Ureter (tissue), 1 donor: ENCODE measurements around the gene DGUOK. TPM values are rescaled to one million over a fixed set of nuclear protein-coding genes. Genes with fewer than 3 reads are reported as not detected.
"Not testable (repeated sequence)": the region's sequence is repeated elsewhere in the genome, so short reads cannot be mapped to it uniquely, and the experiment has no call there.

Source experiments
- DNase-seq: peaks from one replicate; pipeline ENCODE4 v3.0.0-alpha.2; 2020; ENCODE audit warnings: low spot score
- total RNA-seq: library from RNA; stranded (reverse); gene quantifications from one replicate; pipeline ENCODE4 v1.2.4, GENCODE V29; 2023
- donor health status: DM: yes; HTN: yes; CAD: no.

DGUOK gene
- total RNA-seq, 1 donor from 2014 or later = 63.3 TPM

DNA sequence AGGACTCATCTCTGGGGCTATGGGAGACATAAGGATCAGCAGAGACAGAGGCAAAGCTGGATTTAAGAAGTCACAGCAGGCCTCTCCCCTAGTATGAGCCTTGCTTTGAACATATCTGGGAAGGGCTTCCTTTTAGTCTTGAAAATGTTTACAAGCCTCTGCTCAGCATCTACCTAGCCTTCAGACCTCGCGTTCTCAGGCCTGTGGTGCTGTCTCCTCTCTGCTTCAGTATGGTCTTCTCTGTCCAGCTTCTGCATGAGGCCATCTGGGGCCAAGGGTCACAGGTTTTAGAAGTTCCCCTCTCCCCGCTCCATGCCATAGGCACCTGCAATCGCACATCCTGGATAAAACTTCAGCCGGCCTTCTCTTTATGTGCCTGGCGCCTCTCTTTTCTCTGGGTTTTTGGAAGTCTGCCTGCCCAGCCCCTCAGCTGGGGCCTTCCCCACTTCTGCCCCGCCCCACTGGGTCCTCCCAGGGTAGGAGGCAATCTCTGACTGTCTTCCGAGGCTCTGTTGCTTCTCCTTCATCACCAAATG lies 26.8 kb upstream of the DGUOK start:
- no peak for DNase-seq

DNA sequence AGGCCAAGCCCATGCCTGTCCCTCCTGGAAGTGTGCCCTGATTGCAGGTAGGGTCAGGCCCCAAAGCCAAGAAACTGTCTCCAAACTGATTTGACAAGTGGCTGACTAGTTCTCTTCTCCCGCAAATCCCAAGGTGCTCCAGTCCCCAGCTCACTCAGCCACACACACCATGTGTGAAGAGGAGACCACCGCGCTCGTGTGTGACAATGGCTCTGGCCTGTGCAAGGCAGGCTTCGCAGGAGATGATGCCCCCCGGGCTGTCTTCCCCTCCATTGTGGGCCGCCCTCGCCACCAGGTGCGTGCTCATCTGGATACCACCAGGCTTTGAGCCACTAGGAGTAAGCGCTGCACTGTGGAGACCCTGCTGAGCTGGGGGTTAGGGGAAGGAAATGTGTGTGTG lies 25.5 kb upstream of the DGUOK start:
- no peak for DNase-seq

- DNase-seq = no peak
Observed at GRCh38 chr2:73902284-73902683, 24.4 kb upstream of the DGUOK start.

DNA sequence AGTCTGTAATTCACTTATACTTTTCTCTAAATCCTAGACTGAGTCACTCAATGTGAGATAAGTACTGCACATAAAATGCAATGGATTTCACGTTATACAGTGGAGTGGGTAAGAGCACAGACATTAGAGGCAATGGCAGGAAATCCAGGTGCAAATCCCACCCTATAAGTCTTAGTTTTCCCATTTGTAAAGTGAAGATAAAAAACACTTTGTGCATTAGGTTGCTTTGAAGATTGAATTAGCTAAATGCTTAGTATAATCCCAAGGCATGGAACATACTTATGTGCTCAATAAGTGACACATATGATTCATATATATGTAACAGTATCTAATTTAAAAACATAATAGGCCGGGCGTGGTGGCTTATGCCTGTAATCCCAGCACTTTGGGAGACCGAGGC lies 23.4 kb upstream of the DGUOK start:
- no peak for DNase-seq

- DNase-seq = not testable (repeated sequence)
Observed at GRCh38 chr2:73903949-73904613, 22.6 kb upstream of the DGUOK start.

- no peak for DNase-seq
Observed at GRCh38 chr2:73904952-73905351, 21.7 kb upstream of the DGUOK start.

DNA sequence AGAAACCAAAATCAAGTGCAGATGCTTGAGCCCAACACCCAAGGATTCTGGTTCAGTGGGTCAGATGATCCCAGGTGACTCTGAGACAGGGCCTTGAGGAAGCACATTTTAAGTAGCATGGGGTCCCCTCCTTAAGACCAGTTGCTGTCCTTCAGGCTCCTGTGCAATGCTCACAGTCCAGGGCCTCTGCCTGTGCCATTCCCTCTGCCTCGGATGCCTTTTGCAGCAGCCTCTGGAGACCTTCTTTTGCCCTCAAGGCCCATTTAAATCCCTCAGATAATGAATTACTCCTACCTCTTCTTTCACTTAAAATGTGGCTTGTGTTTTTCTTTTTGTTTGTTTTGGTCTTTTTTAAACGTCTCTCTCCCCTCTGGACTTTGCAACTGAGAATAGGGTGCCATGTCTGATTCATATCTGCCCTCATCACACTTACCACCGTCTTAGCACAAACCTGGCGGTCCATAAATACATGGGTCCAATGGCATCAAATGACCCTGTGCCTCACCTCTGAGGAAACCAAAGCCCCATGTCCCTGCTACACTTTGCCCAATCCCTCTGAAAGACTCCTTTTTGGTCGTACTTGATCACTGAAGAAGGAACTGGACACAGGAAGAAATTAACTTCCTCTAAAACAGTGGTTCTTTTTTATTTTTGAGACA lies 19.7 kb upstream of the DGUOK start:
- DNase-seq = no peak

GRCh38 chr2:73907840-73908452 lies 18.7 kb upstream of the DGUOK start:
- DNase-seq = no peak

GRCh38 chr2:73908689-73909652 lies 17.7 kb upstream of the DGUOK start:
- DNase-seq = no peak

- DNase-seq = no peak
Observed at GRCh38 chr2:73910873-73911547, 15.7 kb upstream of the DGUOK start.

DNA sequence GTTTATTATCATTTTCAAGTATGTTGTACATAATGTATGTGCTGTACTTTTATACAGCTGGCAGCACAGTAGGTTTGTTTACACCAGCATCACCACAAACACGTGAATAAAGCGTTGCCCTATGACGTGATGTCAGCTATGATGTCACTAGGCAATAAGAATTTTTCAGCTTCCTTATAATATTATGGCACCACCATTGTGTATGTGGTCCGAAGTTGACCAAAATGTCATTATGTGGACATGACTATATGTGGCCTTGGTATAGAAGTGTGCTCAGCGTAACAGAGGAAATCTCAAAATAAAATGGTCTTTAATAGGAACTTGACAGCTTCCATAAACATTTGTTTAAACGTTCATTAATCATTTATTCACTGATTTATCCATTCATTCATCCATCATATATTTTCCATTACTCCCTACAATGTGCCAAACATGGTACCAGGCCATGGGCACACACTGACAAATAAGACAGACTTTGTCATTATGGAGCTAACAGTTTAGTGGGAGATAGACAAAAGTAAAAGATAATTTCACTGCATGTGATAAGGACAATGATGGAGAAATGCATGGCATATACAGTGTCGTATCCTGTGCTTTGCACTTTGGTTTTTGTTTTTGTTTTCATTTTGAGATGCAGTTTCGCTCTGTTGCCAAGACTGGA lies 15.0 kb upstream of the DGUOK start:
- DNase-seq = no peak

DNA sequence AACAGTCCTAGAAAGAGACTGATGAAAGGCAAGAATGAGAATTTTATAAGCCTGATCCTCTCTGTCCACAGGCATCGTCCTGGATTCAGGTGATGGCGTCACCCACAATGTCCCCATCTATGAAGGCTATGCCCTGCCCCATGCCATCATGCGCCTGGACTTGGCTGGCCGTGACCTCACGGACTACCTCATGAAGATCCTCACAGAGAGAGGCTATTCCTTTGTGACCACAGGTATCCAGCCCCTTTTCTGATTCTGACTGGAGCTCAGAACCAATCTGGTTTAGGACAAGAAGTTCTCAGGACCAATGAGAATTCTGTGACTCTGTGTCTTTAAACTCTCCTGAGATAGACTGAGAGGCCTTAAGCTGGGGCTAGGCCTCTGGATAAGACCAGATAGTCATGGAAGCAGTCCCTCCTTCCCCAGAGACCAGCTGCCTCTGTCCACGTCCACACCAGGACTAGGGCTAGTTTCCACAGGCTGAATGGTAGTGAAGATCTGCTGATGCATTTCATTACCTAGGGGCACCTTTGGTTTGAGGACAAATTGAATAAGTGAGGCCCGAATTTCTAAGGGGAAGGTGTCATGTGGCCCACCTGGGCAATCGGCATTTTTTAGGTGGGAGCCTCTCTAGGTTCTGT lies 13.1 kb upstream of the DGUOK start:
- no peak for DNase-seq

DNA sequence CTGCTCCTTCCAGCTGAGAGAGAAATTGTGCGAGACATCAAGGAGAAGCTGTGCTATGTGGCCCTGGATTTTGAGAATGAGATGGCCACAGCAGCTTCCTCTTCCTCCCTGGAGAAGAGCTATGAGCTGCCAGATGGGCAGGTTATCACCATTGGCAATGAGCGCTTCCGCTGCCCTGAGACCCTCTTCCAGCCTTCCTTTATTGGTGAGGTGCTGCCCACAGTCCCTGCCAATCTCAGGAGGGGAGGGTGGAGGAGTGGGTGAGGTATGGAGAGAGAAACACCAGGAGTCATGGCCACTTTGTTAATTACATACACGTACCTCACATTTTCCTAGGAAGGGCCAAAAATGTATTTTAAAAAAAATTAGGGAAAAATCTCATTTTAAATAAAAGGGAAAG lies 12.0 kb upstream of the DGUOK start:
- DNase-seq = no peak

GRCh38 chr2:73915437-73915993 lies 11.2 kb upstream of the DGUOK start:
- no peak for DNase-seq

DNA sequence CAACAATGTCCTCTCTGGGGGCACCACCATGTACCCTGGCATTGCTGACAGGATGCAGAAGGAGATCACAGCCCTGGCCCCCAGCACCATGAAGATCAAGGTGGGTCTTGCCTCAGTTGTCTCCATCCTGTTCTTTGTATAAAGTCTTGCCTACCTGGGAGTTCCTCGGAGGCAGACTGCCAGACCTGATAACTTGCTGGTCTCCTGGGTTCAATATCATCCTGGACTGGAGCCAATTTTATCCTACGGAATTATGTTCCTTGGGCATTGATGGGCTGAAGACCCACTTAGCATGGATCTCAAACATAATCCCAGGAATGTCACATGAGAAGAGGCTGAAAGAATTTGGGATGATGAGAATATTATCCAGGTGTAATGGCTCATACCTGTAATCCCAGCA lies 10.0 kb upstream of the DGUOK start:
- DNase-seq = no peak

DNA sequence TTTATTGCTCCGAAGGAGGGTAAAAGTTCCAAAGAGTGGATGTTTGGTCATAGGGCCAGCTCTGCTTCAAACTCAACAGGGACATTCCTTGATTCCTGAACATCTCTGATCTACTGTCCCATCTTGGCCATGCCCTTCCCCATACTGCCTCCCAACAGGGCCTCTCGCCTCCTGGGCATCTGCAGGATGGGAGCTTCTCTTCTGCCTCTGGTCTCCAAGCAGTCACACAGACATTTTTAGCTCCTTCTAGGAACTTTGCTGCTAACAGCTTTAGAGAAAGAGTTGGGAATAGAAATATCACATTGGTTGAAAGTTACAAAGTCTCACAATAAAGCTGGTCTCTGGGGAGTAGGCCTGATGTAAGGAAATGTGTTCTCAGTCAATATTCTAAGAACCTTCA lies 9.4 kb upstream of the DGUOK start:
- DNase-seq = no peak

DNA sequence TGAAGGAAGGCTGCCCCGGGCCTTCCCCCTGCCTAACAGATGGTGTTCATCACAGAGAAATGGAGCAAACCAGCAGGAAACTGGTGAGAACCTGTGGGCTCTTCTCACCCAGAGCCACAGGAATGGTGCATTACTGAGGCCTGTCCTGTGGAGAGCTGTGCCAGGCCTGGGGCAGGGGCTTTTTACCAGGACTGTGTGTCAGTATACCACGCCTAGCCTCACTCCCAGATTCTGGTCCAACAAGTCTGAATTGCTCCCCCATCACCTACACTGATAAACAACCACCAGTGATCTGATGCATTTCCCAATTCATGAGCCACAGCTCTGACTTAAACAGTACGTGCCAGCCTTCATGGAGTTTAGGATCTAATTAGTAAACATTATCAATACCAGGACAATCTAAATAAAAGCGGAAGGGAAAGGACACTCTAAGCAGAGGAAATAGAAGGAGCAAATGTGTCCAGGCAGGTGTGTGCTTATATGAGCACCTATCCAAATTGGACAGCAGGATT lies 8.9 kb upstream of the DGUOK start:
- DNase-seq = no peak

GRCh38 chr2:73918856-73919255 lies 7.8 kb upstream of the DGUOK start:
- no peak for DNase-seq

- no peak for DNase-seq
Observed at GRCh38 chr2:73919596-73920228, 7.0 kb upstream of the DGUOK start.
